ENCODE results near the gene DPP3. TPM values are rescaled to one million over a fixed set of nuclear protein-coding genes. Genes with fewer than 3 reads are reported as not detected.
A peak's percentile ranks its signal among the peaks of the same experiment; 100 is the strongest.

Gene DPP3
- total RNA-seq, 1 donor from 2014 or later: 13.6 TPM

GRCh38 chr11:66489636-66490035, 9.4 kb downstream of the DPP3 start:
- H3K4me1 ChIP-seq: no peaks in the 10 kb centered on the region
- intact Hi-C loops (cut with micrococcal nuclease): no loop called here
- H3K4me3 ChIP-seq: no peak overlapping the region
- H3K27me3 ChIP-seq (ENCODE audit: low read depth): no peaks in the 10 kb centered on the region
- no peak overlapping the region for H3K27ac ChIP-seq (replicated peaks)
- no peak for DNase-seq
- peaks cover 31% of the 10 kb centered on the region for H3K36me3 ChIP-seq
- no peak for TF ChIP-seq CTCF (IDR thresholded peaks at IDR 0.05; ENCODE audit: borderline replicate concordance)
- H3K9me3 ChIP-seq (replicated peaks): no peaks in the 10 kb centered on the region

- no peaks in the 10 kb centered on the region for H3K4me1 ChIP-seq
- no peaks in the 10 kb centered on the region for H3K9me3 ChIP-seq (replicated peaks)
- intact Hi-C loops (cut with micrococcal nuclease): no loop called here
- H3K4me3 ChIP-seq: no peak overlapping the region
- H3K27me3 ChIP-seq (ENCODE audit: low read depth): no peaks in the 10 kb centered on the region
- H3K36me3 ChIP-seq: peaks cover 39% of the 10 kb centered on the region
- peak; percentile 36 for TF ChIP-seq CTCF (IDR thresholded peaks at IDR 0.05; ENCODE audit: borderline replicate concordance)
- no peak overlapping the region for H3K27ac ChIP-seq (replicated peaks)
- no peak for DNase-seq
Measured at GRCh38 chr11:66491315-66491935, 11.2 kb downstream of the DPP3 start.

GRCh38 chr11:66492161-66492865, 12.1 kb downstream of the DPP3 start:
- Histone ChIP-seq H3K4me1 (no peaks in the 10 kb centered on the region), H3K4me3 (no peak overlapping the region), H3K36me3 (peaks cover 44% of the 10 kb centered on the region), H3K27ac (replicated peaks) (no peak overlapping the region), H3K27me3 (ENCODE audit: low read depth) (no peaks in the 10 kb centered on the region), H3K9me3 (replicated peaks) (no peaks in the 10 kb centered on the region)
- TF ChIP-seq CTCF (IDR thresholded peaks at IDR 0.05; ENCODE audit: borderline replicate concordance): no peak
- no peak for DNase-seq
- intact Hi-C loops (cut with micrococcal nuclease): no loop called here

GRCh38 chr11:66493130-66493529, 12.9 kb downstream of the DPP3 start:
- TF ChIP-seq CTCF (IDR thresholded peaks at IDR 0.05; ENCODE audit: borderline replicate concordance): no peak
- DNase-seq: no peak
- peaks cover 46% of the 10 kb centered on the region for H3K36me3 ChIP-seq
- no peaks in the 10 kb centered on the region for H3K4me1 ChIP-seq
- no peak overlapping the region for H3K27ac ChIP-seq (replicated peaks)
- no peak overlapping the region for H3K4me3 ChIP-seq
- no peaks in the 10 kb centered on the region for H3K27me3 ChIP-seq (ENCODE audit: low read depth)
- intact Hi-C loops (cut with micrococcal nuclease): no loop called here
- no peaks in the 10 kb centered on the region for H3K9me3 ChIP-seq (replicated peaks)

DNA sequence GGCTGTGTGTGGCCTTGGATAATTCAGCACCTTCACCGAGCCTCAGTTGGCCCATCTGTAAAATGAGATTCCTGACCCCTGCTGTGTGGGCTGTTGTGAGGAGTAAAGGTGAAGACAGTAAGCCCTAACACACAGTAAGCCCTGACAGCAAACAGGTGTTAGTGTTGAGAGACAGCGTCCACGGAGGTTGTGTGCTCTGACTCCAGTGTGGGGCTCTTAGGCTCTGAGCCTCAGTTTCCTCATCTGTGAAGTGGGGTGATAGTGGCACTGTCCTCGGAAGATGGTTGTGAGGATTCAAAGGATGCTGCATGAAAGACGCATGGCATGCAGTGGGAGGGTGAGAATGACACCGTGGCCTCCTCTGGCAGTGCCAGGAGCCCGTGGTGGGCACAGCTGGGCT, 14.2 kb downstream of the DPP3 start:
- intact Hi-C loops (cut with micrococcal nuclease): no loop called here
- peaks cover 42% of the 10 kb centered on the region for H3K36me3 ChIP-seq
- no peaks in the 10 kb centered on the region for H3K4me1 ChIP-seq
- no peaks in the 10 kb centered on the region for H3K9me3 ChIP-seq (replicated peaks)
- TF ChIP-seq CTCF (IDR thresholded peaks at IDR 0.05; ENCODE audit: borderline replicate concordance): no peak
- no peaks in the 10 kb centered on the region for H3K27me3 ChIP-seq (ENCODE audit: low read depth)
- DNase-seq: no peak
- no peak overlapping the region for H3K4me3 ChIP-seq
- no peak overlapping the region for H3K27ac ChIP-seq (replicated peaks)

Data from left ventricle myocardium inferior (tissue), 1 donor.